GM12801 (cell line): Measurements from ENCODE around the gene TEX14.

Experiments used
- TF ChIP-seq, protein P1 (sequence below): IDR thresholded peaks from one replicate; pipeline ENCODE4 v1.5.1; 2011; ENCODE audit warnings: control low read depth; ENCODE audit not compliant: insufficient read length; ENCODE audit errors: extremely low read depth

Gene TEX14, protein sequence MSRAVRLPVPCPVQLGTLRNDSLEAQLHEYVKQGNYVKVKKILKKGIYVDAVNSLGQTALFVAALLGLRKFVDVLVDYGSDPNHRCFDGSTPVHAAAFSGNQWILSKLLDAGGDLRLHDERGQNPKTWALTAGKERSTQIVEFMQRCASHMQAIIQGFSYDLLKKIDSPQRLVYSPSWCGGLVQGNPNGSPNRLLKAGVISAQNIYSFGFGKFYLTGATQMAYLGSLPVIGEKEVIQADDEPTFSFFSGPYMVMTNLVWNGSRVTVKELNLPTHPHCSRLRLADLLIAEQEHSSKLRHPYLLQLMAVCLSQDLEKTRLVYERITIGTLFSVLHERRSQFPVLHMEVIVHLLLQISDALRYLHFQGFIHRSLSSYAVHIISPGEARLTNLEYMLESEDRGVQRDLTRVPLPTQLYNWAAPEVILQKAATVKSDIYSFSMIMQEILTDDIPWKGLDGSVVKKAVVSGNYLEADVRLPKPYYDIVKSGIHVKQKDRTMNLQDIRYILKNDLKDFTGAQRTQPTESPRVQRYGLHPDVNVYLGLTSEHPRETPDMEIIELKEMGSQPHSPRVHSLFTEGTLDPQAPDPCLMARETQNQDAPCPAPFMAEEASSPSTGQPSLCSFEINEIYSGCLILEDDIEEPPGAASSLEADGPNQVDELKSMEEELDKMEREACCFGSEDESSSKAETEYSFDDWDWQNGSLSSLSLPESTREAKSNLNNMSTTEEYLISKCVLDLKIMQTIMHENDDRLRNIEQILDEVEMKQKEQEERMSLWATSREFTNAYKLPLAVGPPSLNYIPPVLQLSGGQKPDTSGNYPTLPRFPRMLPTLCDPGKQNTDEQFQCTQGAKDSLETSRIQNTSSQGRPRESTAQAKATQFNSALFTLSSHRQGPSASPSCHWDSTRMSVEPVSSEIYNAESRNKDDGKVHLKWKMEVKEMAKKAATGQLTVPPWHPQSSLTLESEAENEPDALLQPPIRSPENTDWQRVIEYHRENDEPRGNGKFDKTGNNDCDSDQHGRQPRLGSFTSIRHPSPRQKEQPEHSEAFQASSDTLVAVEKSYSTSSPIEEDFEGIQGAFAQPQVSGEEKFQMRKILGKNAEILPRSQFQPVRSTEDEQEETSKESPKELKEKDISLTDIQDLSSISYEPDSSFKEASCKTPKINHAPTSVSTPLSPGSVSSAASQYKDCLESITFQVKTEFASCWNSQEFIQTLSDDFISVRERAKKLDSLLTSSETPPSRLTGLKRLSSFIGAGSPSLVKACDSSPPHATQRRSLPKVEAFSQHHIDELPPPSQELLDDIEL (N-terminal part only)

DNA sequence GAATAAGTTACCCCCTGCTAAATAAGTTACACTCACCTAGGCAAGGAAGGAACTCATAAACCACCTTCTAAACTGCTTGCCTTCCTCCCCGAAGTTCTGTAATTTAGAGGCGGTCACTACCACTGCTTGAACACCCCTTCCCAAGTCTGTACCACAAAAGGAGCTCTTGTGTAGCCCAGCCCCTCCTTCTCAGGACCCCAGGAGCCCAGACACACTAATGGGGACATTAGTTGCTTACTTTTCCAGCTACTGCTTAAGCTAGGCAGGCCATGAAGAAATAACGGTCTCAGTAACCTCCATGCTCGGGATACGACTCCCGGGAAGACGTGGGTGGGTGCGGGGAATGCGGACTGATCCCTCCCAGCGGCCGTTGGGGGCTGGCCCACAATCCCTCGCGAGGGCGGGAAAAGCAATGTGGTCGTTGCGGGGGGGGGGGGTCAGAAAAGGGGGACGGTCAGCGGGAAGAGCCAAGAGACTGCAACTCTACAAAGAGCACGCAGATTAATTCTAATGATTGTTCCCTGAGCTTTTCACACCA is at the start of gene TEX14:
TEX14 (minus strand) TSS at position 345 of the 538 bp plus-strand sequence. CDS start 40,044 bp downstream, outside the sequence.
- TF ChIP-seq, protein P1, sequence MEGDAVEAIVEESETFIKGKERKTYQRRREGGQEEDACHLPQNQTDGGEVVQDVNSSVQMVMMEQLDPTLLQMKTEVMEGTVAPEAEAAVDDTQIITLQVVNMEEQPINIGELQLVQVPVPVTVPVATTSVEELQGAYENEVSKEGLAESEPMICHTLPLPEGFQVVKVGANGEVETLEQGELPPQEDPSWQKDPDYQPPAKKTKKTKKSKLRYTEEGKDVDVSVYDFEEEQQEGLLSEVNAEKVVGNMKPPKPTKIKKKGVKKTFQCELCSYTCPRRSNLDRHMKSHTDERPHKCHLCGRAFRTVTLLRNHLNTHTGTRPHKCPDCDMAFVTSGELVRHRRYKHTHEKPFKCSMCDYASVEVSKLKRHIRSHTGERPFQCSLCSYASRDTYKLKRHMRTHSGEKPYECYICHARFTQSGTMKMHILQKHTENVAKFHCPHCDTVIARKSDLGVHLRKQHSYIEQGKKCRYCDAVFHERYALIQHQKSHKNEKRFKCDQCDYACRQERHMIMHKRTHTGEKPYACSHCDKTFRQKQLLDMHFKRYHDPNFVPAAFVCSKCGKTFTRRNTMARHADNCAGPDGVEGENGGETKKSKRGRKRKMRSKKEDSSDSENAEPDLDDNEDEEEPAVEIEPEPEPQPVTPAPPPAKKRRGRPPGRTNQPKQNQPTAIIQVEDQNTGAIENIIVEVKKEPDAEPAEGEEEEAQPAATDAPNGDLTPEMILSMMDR: no peak

DNA sequence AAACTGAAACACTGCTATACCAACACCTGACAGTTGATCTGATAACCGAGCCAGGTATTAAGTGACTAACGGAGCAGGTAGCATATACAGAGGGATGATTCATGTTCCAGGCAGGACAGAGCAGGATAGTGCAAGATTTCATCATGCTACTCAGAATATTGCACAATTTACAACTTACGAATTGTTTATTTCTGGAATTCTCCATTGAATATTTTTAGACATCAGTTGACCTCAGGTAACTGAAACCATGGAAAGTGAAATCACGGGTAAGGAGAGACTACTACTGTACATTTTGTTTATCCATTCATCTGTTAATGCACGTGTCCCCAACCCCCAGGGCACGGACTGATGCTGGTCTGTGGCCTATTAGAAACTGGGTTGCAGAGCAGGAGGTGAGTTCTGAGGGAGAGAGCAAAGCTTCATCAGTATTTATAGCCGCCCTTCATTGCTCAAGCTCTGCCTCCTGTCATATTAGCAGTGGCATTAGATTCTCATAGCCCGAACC is 49.3 kb upstream of the TEX14 start:
- TF ChIP-seq, protein P1: no peak

DNA sequence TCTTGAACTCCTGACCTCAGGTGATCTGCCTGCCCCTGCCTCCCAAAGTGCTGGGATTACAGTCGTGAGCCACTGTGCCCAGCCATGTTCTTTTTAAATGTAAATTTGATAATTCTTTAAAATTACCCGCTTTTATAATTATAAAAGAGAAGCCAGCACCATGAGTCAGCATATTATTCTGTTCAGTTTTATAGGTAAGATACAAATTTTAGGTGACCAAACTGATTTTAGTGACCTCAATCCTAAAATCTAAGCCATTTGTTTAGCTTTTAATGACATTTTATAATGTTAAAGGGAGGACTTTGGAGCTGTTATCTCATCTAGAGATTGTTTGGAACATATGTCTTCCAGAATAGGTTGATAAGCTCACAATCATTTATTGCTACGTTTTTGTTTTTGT is 43.0 kb upstream of the TEX14 start:
- TF ChIP-seq, protein P1: no peak

DNA sequence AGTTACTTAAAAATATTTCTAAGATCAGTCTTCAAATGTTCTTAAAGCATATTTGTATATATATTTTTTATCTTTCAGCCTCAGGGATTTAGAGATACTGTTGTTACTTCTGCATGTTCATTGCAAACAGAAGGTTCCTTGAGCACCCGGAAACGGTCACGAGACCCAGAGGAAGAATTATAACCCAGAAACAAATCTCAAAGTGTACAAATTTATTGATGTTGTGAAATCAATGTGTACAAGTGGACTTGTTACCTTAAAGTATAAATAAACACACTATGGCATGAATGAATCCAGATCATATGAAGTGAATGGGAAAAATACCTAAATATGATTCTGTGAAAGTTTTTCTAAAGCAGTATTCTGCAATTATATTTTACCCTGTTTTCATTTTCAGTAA is 42.2 kb upstream of the TEX14 start:
- TF ChIP-seq, protein P1: no peak

DNA sequence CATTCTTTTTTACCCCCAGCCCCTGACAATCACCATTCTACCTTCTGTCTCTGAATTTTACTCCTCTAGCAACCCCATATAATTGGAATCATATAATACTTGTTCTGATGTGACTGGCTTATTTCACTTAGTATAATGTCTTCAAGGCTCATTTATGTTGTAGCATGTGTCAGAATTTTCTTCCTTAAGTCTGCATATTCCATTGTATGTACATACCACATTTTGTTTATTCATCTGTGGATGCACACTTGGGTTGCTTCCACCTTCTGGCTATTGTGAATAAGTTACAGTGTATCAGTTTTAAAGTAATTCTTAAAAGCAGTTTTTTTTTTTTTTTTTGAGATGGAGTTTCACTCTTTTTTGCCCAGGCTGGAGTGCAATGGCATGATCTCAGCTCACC is 39.1 kb upstream of the TEX14 start:
- TF ChIP-seq, protein P1: no peak

DNA sequence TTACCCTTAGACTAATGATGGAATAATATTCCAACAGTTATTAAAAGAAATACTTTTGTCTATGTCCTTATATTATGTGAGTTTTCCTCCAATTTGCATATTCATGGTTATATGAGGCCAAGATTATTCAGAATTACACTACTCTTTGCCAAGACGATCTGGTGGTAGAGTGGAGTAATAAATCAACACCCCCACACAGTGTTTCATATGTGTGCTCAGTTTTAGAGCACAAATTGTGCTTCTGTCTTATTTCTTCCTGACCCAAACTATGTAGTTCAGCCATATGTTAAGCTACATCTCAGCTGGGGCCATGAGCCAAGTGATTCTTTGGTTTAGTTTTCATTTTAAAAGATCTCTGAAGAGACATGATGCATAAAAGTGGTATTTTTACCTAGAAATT is 37.0 kb upstream of the TEX14 start:
- TF ChIP-seq, protein P1: no peak
